Gastroesophageal sphincter (tissue), 4 donors: ENCODE data around the gene CPA1. TPM values are rescaled to one million over a fixed set of nuclear protein-coding genes. Genes with fewer than 3 reads are reported as not detected.

Experiments
- ATAC-seq: fragments of 150-250 bp; one replicate; pipeline ENCODE4 v1.9.1; 2016; ENCODE audit warnings: mild to moderate bottlenecking, moderate library complexity
- H3K27ac ChIP-seq, 4 donors: fragments of 200-600 bp; sonication (generic) in 3 of 4; 1 replicate in 3 of 4; 2 replicates in 1 of 4; pipeline ENCODE4 v1.5.1; 2016 to 2019
- H3K27me3 ChIP-seq: fragments of 200-600 bp; sonication (generic); one replicate; pipeline ENCODE4 v1.5.1; 2019
- H3K36me3 ChIP-seq, 2 donors: fragments of 200-600 bp; sonication (generic); one replicate each; pipeline ENCODE4 v1.5.1; 2019; ENCODE audit warnings: control low read depth in 1 of 2
- H3K4me1 ChIP-seq, 3 donors: fragments of 200-600 bp; sonication (generic); 1 replicate in 2 of 3; 2 replicates in 1 of 3; pipeline ENCODE4 v1.5.1; 2016 to 2019; ENCODE audit warnings: control low read depth in 2 of 3
- H3K4me3 ChIP-seq, 2 donors: fragments of 200-600 bp; sonication (generic); one replicate each; pipeline ENCODE4 v1.5.1; 2019; ENCODE audit warnings: mild to moderate bottlenecking in 1 of 2, moderate library complexity in 1 of 2
- H3K9me3 ChIP-seq, 3 donors: fragments of 200-600 bp; sonication (generic); one replicate each; pipeline ENCODE4 v1.5.1; 2017 to 2019; ENCODE audit warnings: control low read depth in 2 of 3
- CTCF ChIP-seq, 4 experiments: fragments of 200-600 bp in 2 of 4; fragments of 450-650 bp in 2 of 4; sonication (generic) in 1 of 4; IDR thresholded peaks; one replicate each; pipeline ENCODE4 v1.5.1; 2017 to 2019; ENCODE audit warnings: antibody characterized with exemption in 4 of 4, mild to moderate bottlenecking in 2 of 4, moderate library complexity in 2 of 4
- EP300 ChIP-seq: sonication (generic); formaldehyde crosslinking; IDR thresholded peaks from one replicate; pipeline ENCODE4 v1.6.1; 2017; ENCODE audit warnings: antibody characterized with exemption, mild to moderate bottlenecking
- POLR2A ChIP-seq, 2 donors: fragments of 450-650 bp; IDR thresholded peaks; one replicate each; pipeline ENCODE4 v1.6.1; 2017; ENCODE audit warnings: antibody characterized with exemption in 2 of 2, mild to moderate bottlenecking in 2 of 2, moderate library complexity in 1 of 2
- POLR2AphosphoS5 ChIP-seq: sonication (generic); formaldehyde crosslinking; IDR thresholded peaks from one replicate; pipeline ENCODE4 v1.6.1; 2017; ENCODE audit warnings: antibody characterized with exemption
- WGBS, 2 donors: methylation state at CpG; one replicate each; pipeline ENCODE4 v1.1.5; 2018; ENCODE audit warnings: low coverage in 1 of 2; 5-methylcytosine and 5-hydroxymethylcytosine counted together
- total RNA-seq, 4 donors: library from RNA; depleted of rRNA; stranded (reverse); fragments of >200 nt; gene quantifications; one replicate each; pipeline ENCODE4 v1.1.0, GENCODE V29; 2016

Gene CPA1
- total RNA-seq, 4 donors from 2014 or later: 0.42 TPM; not detected in 3

- H3K9me3 ChIP-seq: no peaks in the 10 kb centered on the region
- ATAC-seq: no peak
- TF ChIP-seq POLR2A (IDR thresholded peaks at IDR 0.05) (no peak), POLR2AphosphoS5 (no peak), EP300 (no peak)
- no peaks in the 10 kb centered on the region for H3K36me3 ChIP-seq
- no peaks in the 10 kb centered on the region for H3K4me1 ChIP-seq
- no peak overlapping the region for H3K27ac ChIP-seq
- no CpG with 5 or more reads among the region's 6 CpGs for WGBS, 2 donors
- no peak overlapping the region for H3K4me3 ChIP-seq
- no peaks in the 10 kb centered on the region for H3K27me3 ChIP-seq
Observed at GRCh38 chr7:130385600-130386066, 5.3 kb downstream of the CPA1 start.

- no peaks in the 10 kb centered on the region for H3K9me3 ChIP-seq
- no peaks in the 10 kb centered on the region for H3K36me3 ChIP-seq
- ATAC-seq: no peak
- H3K4me3 ChIP-seq: no peak overlapping the region
- no peak overlapping the region for H3K27ac ChIP-seq
- TF ChIP-seq POLR2AphosphoS5 (no peak), EP300 (no peak), CTCF (IDR thresholded peaks at IDR 0.05) (no peak), POLR2A (IDR thresholded peaks at IDR 0.05) (no peak)
- H3K4me1 ChIP-seq: no peaks in the 10 kb centered on the region
- WGBS, 2 donors: 94 to 96% methylated on average over 3 of the region's 3 CpGs
- H3K27me3 ChIP-seq: no peaks in the 10 kb centered on the region
Observed at GRCh38 chr7:130386876-130387275, 6.6 kb downstream of the CPA1 start.

GRCh38 chr7:130387306-130387627 lies 7.0 kb downstream of the CPA1 start:
- Histone ChIP-seq H3K4me1 (peaks cover 0 to under 1% (median 0%) of the 10 kb centered on the region in 3 donors), H3K4me3 (no peak overlapping the region), H3K36me3 (no peaks in the 10 kb centered on the region), H3K27ac (no peak overlapping the region), H3K9me3 (no peaks in the 10 kb centered on the region), H3K27me3 (no peaks in the 10 kb centered on the region)
- TF ChIP-seq POLR2AphosphoS5 (no peak), POLR2A (IDR thresholded peaks at IDR 0.05) (no peak), EP300 (no peak), CTCF (IDR thresholded peaks at IDR 0.05) (no peak)
- WGBS, 2 donors: 100% methylated on average over 1 of the region's 3 CpGs; no CpG with 5 or more reads in 1 of the 2 donors
- no peak for ATAC-seq

GRCh38 chr7:130387628-130388403 lies 7.5 kb downstream of the CPA1 start:
- H3K4me3 ChIP-seq: no peak overlapping the region
- peak; percentile 61 for ATAC-seq
- H3K27me3 ChIP-seq: no peaks in the 10 kb centered on the region
- TF ChIP-seq POLR2AphosphoS5: no peak
- no peak for TF ChIP-seq CTCF (IDR thresholded peaks at IDR 0.05)
- no peak for TF ChIP-seq POLR2A (IDR thresholded peaks at IDR 0.05)
- TF ChIP-seq EP300: no peak
- H3K36me3 ChIP-seq: no peaks in the 10 kb centered on the region
- H3K9me3 ChIP-seq: no peaks in the 10 kb centered on the region
- no peak overlapping the region for H3K27ac ChIP-seq
- 96 to 97% methylated on average over 4 to 7 of the region's 12 CpGs for WGBS, 2 donors
- peaks cover 0 to 6% (median 0%) of the 10 kb centered on the region in 3 donors for H3K4me1 ChIP-seq

- Histone ChIP-seq H3K36me3 (no peaks in the 10 kb centered on the region), H3K27me3 (no peaks in the 10 kb centered on the region), H3K27ac (no peak overlapping the region), H3K9me3 (no peaks in the 10 kb centered on the region), H3K4me1 (peaks cover 0 to 7% (median 0%) of the 10 kb centered on the region in 3 donors), H3K4me3 (no peak overlapping the region)
- 65 to 90% methylated on average over 2 of the region's 2 CpGs for WGBS, 2 donors
- ATAC-seq: no peak
- TF ChIP-seq EP300 (no peak), CTCF (IDR thresholded peaks at IDR 0.05) (no peak), POLR2A (IDR thresholded peaks at IDR 0.05) (no peak), POLR2AphosphoS5 (no peak)
Observed at GRCh38 chr7:130388671-130389070, 8.4 kb downstream of the CPA1 start.
